Activated T-cell treated with anti-CD3 and anti-CD28 coated beads, Interleukin-2, amount 50 U/mL, for 48 hours (primary cell): ENCODE measurements around the gene ZNF532.

Experiments used
- DNase-seq, 2 experiments: peaks; one replicate each; pipeline ENCODE4 v3.0.0-alpha.2; 2020

Gene ZNF532

GRCh38 chr18:58952858-58953257, 88.2 kb downstream of the ZNF532 start:
- DNase-seq, result no peak

GRCh38 chr18:58953627-58954026, 89.0 kb downstream of the ZNF532 start:
- DNase-seq, result no peak

- no peak for DNase-seq
Observed at GRCh38 chr18:58955001-58955400, 90.3 kb downstream of the ZNF532 start.

- DNase-seq, result no peak
Observed at GRCh38 chr18:58955738-58956137, 91.1 kb downstream of the ZNF532 start.

- DNase-seq, result no peak
Observed at GRCh38 chr18:58958628-58959027, 94.0 kb downstream of the ZNF532 start.

GRCh38 chr18:58960508-58960907, 95.8 kb downstream of the ZNF532 start:
- DNase-seq, result no peak

- DNase-seq, result peak; percentile 27 to 35
Observed at GRCh38 chr18:58960946-58961722, 96.5 kb downstream of the ZNF532 start.

DNA sequence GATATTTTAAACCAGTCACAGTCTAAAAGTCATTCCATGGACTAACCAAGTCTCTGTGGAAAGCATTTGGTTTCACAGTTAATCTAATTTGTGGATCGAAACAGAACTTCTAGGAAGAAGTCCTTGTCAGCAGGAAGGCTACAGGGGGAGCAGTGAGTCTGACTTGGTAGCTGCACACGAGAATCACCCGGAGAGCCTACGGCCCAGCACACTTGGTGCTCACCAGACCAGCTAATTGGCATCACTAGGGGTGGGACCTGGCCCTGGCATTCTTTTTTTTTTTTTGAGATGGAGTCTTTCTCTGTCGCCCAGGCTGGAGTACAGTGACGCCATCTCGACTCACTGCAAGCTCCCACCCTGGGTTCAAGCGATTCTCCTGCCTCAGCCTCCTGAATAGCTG, 97.7 kb downstream of the ZNF532 start:
- no peak for DNase-seq

- DNase-seq, result no peak
Observed at GRCh38 chr18:58965291-58966004, 100.8 kb downstream of the ZNF532 start.

GRCh38 chr18:58966005-58966677, 101.5 kb downstream of the ZNF532 start:
- DNase-seq, result no peak

- no peak for DNase-seq
Observed at GRCh38 chr18:58966704-58967103, 102.0 kb downstream of the ZNF532 start.

DNA sequence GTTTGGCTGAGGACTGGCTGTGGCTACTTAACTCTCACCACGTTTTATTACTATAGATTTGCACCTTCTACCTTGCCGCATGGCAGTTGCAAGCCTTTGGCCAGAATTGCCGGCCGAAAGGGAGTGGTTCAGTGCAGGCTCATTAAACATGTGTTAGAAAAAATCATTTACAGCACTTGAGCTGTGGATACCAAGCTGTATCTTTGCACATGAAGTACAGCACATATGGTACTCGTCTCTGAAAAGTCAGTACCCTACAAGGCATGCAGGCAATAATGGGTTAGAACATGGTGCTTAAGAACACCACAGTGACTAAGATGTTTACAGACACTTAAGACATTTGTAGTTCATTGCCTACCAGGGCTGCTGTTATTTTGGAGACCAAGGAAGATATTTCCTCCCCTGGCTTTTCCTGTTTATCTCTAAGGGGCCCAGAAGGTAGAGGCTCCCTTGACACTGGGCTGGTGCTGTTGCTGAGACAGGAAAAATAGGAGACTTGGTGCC, 103.1 kb downstream of the ZNF532 start:
- no peak for DNase-seq

- DNase-seq, result no peak
Observed at GRCh38 chr18:58970943-58971790, 106.5 kb downstream of the ZNF532 start.

GRCh38 chr18:58975296-58975695, 110.6 kb downstream of the ZNF532 start:
- no peak for DNase-seq

- no peak for DNase-seq
Observed at GRCh38 chr18:58975781-58976180, 111.1 kb downstream of the ZNF532 start.

DNA sequence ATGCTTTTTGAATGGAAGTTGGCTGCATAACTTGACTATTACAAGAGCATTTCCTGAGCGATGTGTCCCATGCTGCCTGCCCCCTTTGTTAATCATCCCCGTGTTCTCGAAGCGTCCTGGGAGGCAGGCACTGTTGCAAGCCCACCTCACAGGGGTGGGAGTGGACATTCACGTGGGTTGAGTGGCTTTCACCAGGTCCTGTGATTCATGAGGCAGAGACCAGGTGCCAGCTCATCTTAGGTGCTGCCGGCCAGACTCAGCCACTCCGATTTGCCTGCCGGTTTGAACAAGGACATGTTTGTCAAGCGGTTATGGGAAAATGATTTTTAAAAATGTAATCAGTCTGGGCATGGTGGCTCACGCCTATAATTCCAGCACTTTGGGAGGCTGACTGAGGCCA, 112.5 kb downstream of the ZNF532 start:
- DNase-seq, result no peak

- DNase-seq, result no peak
Observed at GRCh38 chr18:58977801-58978200, 113.1 kb downstream of the ZNF532 start.

DNA sequence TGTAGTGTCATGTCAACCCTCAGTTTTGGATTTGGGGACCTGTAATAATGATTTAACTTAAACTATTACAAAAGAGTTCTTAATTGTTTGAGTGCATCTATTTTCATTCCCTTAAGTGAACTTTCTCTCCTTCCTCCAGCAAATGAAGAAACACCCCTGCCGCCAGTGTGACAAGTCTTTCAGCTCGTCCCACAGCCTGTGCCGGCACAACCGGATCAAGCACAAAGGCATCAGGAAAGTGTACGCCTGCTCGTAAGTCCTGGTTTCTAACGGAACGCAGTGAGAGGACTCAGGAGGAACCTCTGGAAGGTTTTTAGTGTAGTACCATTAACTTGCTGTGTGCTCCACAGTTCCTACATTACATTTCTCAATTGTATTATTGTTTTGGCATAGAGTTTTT, 114.2 kb downstream of the ZNF532 start:
- DNase-seq, result no peak

GRCh38 chr18:58979615-58980014, 114.9 kb downstream of the ZNF532 start:
- no peak for DNase-seq

- no peak for DNase-seq
Observed at GRCh38 chr18:58980991-58981390, 116.3 kb downstream of the ZNF532 start.

DNA sequence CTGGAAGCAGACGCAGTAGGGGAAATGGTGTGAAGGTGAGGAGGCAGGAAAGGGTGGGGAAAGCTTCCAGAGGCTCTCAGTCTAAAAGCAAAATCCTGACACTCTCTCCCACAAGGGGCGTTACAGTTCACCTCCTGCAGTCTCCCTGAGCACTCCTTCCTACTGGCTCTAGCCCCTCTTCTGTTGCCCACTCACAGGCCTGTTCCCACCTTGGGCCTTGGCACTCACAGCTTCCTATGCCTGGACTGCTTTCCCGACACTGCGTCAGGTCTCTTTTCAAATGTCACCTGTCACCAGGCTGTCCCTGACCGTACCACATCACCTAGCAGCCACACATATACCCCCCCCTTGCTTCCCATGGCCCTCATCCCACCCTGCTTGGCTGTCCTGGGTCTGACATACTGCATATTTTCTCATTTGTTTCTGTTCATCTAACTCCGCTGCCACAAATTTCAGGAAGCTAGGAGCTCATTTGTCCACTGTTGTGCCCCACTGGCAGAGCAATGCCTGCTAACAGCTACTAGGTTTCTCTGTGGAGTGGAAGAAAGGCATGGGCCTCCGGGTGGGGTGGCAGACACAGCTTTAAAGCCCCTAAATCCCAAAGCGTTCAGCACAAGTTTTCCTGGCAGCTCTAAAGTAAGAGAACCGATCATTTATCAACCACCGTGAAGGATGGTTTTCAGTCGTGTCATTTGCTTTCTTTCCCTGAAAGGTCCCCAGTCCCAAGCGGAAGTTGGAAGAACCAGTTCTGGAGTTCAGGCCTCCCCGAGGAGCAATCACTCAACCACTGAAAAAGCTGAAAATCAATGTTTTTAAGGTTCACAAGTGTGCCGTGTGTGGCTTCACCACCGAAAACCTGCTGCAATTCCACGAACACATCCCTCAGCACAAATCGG, 118.8 kb downstream of the ZNF532 start:
- no peak for DNase-seq

DNA sequence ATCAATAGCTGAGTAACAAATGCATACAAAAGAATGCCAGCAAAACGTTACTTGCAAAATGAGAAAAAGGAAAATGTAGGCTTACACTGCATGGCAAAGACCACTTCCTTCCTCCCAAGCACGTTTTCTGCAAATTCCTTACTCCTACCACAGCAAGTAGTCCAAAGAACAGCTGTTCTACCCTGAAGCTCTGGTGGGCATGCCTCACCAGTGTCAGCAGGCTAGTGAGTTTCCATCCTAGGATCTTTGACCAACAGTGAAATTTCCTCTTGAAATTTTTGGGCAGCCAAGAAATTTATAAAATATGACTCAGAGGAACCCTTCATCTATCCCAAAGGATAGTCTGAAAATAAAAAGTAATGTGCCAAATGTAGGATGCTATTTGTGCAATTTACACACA, 123.9 kb downstream of the ZNF532 start:
- no peak for DNase-seq
